HepG2 (cell line): Measurements from ENCODE around the gene CCDC88B. TPM values are rescaled to one million over a fixed set of nuclear protein-coding genes. Genes with fewer than 3 reads are reported as not detected.

Source experiments
- CSRNP1 ChIP-seq: sonication (generic); formaldehyde crosslinking; IDR thresholded peaks from 2 replicates; pipeline ENCODE4 v1.8.1; 2023; ENCODE audit warnings: mild to moderate bottlenecking, missing genetic modification reagents
- GZF1 ChIP-seq: sonication (generic); formaldehyde crosslinking; IDR thresholded peaks from 2 replicates; pipeline ENCODE4 v1.5.1; 2020; ENCODE audit warnings: mild to moderate bottlenecking, missing genetic modification reagents
- KLF6 ChIP-seq: IDR thresholded peaks from 2 replicates; pipeline ENCODE4 v1.8.0; 2016; ENCODE audit warnings: missing biosample characterization, missing genetic modification reagents
- MAFK ChIP-seq, 2 experiments: IDR thresholded peaks in 1 of 2; conservative IDR thresholded peaks in 1 of 2; 2 replicates each; pipeline ENCODE4 v1.6.1; 2011; ENCODE audit warnings: improper control_type of control experiment in 2 of 2, low read length in 2 of 2
- MBNL3 ChIP-seq: fragments of 250-450 bp; sonication (Bioruptor Pico); conservative IDR thresholded peaks from 2 replicates; pipeline ENCODE4 v1.8.0; 2022; ENCODE audit warnings: mild to moderate bottlenecking, inconsistent platforms
- MTA3 ChIP-seq: sonication (generic); formaldehyde crosslinking; IDR thresholded peaks from 2 replicates; pipeline ENCODE4 v1.4.0; 2020; ENCODE audit warnings: missing genetic modification reagents
- NCOR1 ChIP-seq: fragments of 200-600 bp; sonication (generic); IDR thresholded peaks from 2 replicates; pipeline ENCODE4 v1.7.0; 2017; ENCODE audit warnings: antibody characterized with exemption, low read length, borderline replicate concordance
- REPIN1 ChIP-seq: sonication (generic); formaldehyde crosslinking; IDR thresholded peaks from 2 replicates; pipeline ENCODE4 v1.8.0; 2022; ENCODE audit warnings: missing genetic modification reagents, low read depth, mild to moderate bottlenecking, borderline replicate concordance
- RFX1 ChIP-seq: fragments of 450-650 bp; IDR thresholded peaks from 2 replicates; pipeline ENCODE4 v1.6.1; 2017
- TCF12 ChIP-seq, 2 experiments: fragments of 450-650 bp in 1 of 2; sonication (generic) in 1 of 2; formaldehyde crosslinking in 1 of 2; IDR thresholded peaks; 2 replicates each; pipeline versions ENCODE4 v1.6.1 to v1.8.0; 2017 to 2022; ENCODE audit warnings: antibody characterized with exemption in 1 of 2, mild to moderate bottlenecking in 1 of 2, missing genetic modification reagents in 1 of 2, moderate library complexity in 1 of 2
- TMF1 ChIP-seq: sonication (generic); formaldehyde crosslinking; IDR thresholded peaks from 2 replicates; pipeline ENCODE4 v1.8.1; 2022; ENCODE audit warnings: low read depth, missing genetic modification reagents
- YEATS4 ChIP-seq: sonication (generic); formaldehyde crosslinking; IDR thresholded peaks from 2 replicates; pipeline ENCODE4 v1.4.0; 2020; ENCODE audit warnings: missing genetic modification reagents, borderline replicate concordance
- ZFP82 ChIP-seq: sonication (generic); formaldehyde crosslinking; IDR thresholded peaks from 2 replicates; pipeline ENCODE4 v1.5.1; 2020; ENCODE audit warnings: mild to moderate bottlenecking, missing genetic modification reagents, borderline replicate concordance
- ZNF33A ChIP-seq: sonication (generic); formaldehyde crosslinking; IDR thresholded peaks from 2 replicates; pipeline ENCODE4 v1.5.1; 2020; ENCODE audit warnings: missing genetic modification reagents, mild to moderate bottlenecking, moderate library complexity, borderline replicate concordance
- ZNF567 ChIP-seq: sonication (generic); formaldehyde crosslinking; IDR thresholded peaks from 2 replicates; pipeline ENCODE4 v1.8.1; 2023; ENCODE audit warnings: mild to moderate bottlenecking, missing genetic modification reagents, borderline replicate concordance
- ZNF674 ChIP-seq: sonication (generic); formaldehyde crosslinking; IDR thresholded peaks from 2 replicates; pipeline ENCODE4 v1.5.0; 2020; ENCODE audit warnings: low read depth, mild to moderate bottlenecking, missing genetic modification reagents
- ZNF768 ChIP-seq: sonication (generic); formaldehyde crosslinking; IDR thresholded peaks from 2 replicates; pipeline ENCODE4 v1.4.0; 2020; ENCODE audit warnings: missing genetic modification reagents
- ZNF777 ChIP-seq: sonication (generic); formaldehyde crosslinking; IDR thresholded peaks from 2 replicates; pipeline ENCODE4 v1.4.0; 2020; ENCODE audit warnings: missing genetic modification reagents
- polyA plus RNA-seq, 8 experiments: library from polyadenylated mRNA; depleted of rRNA in 3 of 8; stranded (reverse) in 7 of 8; unstranded in 1 of 8; fragments of >200 nt; fragmentation: Illumina TruSeq in 4 of 8; extraction: Trizol in 4 of 8; gene quantifications; 2 replicates each; pipeline versions ENCODE4 v1.2.1 to v1.2.3, GENCODE V29; 2011 to 2016; ENCODE audit warnings: low read depth in 4 of 8, missing spikeins in 1 of 8, mixed read lengths in 1 of 8; ENCODE audit not compliant: insufficient read depth in 1 of 8
- total RNA-seq, 5 experiments: library from RNA; depleted of rRNA; stranded (reverse); fragments of >200 nt; fragmentation: Illumina TruSeq; extraction: Trizol; gene quantifications; 2 replicates each; pipeline ENCODE4 v1.2.3, GENCODE V29; 2016; ENCODE audit warnings: low read depth in 1 of 5
- TF ChIP-seq, protein P1 (sequence below): fragments of 450-650 bp; IDR thresholded peaks from 2 replicates; pipeline ENCODE4 v1.6.1; 2016
- TF ChIP-seq, protein P2 (sequence below): sonication (generic); formaldehyde crosslinking; conservative IDR thresholded peaks from 2 replicates; pipeline ENCODE4 v1.4.0; 2020; ENCODE audit warnings: missing genetic modification reagents
- TF ChIP-seq, protein P3 (sequence below): sonication (generic); formaldehyde crosslinking; IDR thresholded peaks from 2 replicates; pipeline ENCODE4 v1.8.0; 2022; ENCODE audit warnings: missing genetic modification reagents, low read depth, mild to moderate bottlenecking, borderline replicate concordance
- TF ChIP-seq, protein P4 (sequence below): sonication (generic); formaldehyde crosslinking; IDR thresholded peaks from 2 replicates; pipeline ENCODE4 v1.4.0; 2020; ENCODE audit warnings: missing genetic modification reagents

CCDC88B gene
- total and polyA plus RNA-seq, 2 of the 13 experiments (the other 11 are each of a cell fraction or from before 2014, with no cell fraction given) = 3.6 to 4.8 TPM

- TF ChIP-seq, protein P1, sequence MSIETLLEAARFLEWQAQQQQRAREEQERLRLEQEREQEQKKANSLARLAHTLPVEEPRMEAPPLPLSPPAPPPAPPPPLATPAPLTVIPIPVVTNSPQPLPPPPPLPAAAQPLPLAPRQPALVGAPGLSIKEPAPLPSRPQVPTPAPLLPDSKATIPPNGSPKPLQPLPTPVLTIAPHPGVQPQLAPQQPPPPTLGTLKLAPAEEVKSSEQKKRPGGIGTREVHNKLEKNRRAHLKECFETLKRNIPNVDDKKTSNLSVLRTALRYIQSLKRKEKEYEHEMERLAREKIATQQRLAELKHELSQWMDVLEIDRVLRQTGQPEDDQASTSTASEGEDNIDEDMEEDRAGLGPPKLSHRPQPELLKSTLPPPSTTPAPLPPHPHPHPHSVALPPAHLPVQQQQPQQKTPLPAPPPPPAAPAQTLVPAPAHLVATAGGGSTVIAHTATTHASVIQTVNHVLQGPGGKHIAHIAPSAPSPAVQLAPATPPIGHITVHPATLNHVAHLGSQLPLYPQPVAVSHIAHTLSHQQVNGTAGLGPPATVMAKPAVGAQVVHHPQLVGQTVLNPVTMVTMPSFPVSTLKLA = peak; percentile 90
- TF ChIP-seq ZFP82 = no peak
- TF ChIP-seq CSRNP1 = no peak
- TF ChIP-seq TMF1 = no peak
- TF ChIP-seq TCF12 (IDR thresholded peaks at IDR 0.05) = no peak
- no peak for TF ChIP-seq TCF12 (CRISPR knock-in tag; IDR thresholded peaks at IDR 0.05)
- TF ChIP-seq MAFK (conservative IDR thresholded peaks at IDR 0.05 in 1 of 2, IDR thresholded peaks at IDR 0.05 in 1 of 2; ENCODE audit: low read length in 2 of 2) = 0 out of 4 replicates have a peak, but pooled peaks of 1 of the 2 experiments have one; percentile 14
- no peak for TF ChIP-seq ZNF33A (CRISPR knock-in tag)
- TF ChIP-seq, protein P2, sequence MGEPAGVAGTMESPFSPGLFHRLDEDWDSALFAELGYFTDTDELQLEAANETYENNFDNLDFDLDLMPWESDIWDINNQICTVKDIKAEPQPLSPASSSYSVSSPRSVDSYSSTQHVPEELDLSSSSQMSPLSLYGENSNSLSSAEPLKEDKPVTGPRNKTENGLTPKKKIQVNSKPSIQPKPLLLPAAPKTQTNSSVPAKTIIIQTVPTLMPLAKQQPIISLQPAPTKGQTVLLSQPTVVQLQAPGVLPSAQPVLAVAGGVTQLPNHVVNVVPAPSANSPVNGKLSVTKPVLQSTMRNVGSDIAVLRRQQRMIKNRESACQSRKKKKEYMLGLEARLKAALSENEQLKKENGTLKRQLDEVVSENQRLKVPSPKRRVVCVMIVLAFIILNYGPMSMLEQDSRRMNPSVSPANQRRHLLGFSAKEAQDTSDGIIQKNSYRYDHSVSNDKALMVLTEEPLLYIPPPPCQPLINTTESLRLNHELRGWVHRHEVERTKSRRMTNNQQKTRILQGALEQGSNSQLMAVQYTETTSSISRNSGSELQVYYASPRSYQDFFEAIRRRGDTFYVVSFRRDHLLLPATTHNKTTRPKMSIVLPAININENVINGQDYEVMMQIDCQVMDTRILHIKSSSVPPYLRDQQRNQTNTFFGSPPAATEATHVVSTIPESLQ (CRISPR knock-in tag) = no peak
- TF ChIP-seq RFX1 = no peak
- TF ChIP-seq MTA3 (CRISPR knock-in tag) = no peak
- TF ChIP-seq ZNF674 (CRISPR knock-in tag) = no peak
- TF ChIP-seq NCOR1 = no peak
- TF ChIP-seq ZNF768 (CRISPR knock-in tag) = peak; percentile 47; the same call in 1 of the 2 replicates
- no peak for TF ChIP-seq ZNF567 (CRISPR knock-in tag)
- TF ChIP-seq REPIN1 (CRISPR knock-in tag) = no peak
- TF ChIP-seq, protein P3, sequence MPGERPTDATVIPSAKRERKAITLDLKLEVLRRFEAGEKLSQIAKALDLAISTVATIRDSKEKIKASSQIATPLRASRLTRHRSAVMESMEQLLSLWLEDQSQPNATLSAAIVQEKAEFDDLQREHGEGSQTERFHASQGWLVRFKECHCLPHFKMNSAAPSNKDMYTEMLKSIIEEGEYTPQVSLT (CRISPR knock-in tag) = no peak
- TF ChIP-seq KLF6 (CRISPR knock-in tag) = no peak
- no peak for TF ChIP-seq GZF1 (CRISPR knock-in tag)
- TF ChIP-seq, protein P4, sequence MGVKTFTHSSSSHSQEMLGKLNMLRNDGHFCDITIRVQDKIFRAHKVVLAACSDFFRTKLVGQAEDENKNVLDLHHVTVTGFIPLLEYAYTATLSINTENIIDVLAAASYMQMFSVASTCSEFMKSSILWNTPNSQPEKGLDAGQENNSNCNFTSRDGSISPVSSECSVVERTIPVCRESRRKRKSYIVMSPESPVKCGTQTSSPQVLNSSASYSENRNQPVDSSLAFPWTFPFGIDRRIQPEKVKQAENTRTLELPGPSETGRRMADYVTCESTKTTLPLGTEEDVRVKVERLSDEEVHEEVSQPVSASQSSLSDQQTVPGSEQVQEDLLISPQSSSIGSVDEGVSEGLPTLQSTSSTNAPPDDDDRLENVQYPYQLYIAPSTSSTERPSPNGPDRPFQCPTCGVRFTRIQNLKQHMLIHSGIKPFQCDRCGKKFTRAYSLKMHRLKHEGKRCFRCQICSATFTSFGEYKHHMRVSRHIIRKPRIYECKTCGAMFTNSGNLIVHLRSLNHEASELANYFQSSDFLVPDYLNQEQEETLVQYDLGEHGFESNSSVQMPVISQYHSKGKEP = 0 out of 2 replicates have a peak, but pooled peaks have one; percentile 11
- TF ChIP-seq ZNF777 = no peak
- TF ChIP-seq MBNL3 (CRISPR knock-in tag) = no peak
- TF ChIP-seq YEATS4 = no peak
These were observed 8.2 kb upstream of the CCDC88B start (continued) for GRCh38 chr11:64331569-64332371.
